ENCODE data around the gene BYSL.

DNA sequence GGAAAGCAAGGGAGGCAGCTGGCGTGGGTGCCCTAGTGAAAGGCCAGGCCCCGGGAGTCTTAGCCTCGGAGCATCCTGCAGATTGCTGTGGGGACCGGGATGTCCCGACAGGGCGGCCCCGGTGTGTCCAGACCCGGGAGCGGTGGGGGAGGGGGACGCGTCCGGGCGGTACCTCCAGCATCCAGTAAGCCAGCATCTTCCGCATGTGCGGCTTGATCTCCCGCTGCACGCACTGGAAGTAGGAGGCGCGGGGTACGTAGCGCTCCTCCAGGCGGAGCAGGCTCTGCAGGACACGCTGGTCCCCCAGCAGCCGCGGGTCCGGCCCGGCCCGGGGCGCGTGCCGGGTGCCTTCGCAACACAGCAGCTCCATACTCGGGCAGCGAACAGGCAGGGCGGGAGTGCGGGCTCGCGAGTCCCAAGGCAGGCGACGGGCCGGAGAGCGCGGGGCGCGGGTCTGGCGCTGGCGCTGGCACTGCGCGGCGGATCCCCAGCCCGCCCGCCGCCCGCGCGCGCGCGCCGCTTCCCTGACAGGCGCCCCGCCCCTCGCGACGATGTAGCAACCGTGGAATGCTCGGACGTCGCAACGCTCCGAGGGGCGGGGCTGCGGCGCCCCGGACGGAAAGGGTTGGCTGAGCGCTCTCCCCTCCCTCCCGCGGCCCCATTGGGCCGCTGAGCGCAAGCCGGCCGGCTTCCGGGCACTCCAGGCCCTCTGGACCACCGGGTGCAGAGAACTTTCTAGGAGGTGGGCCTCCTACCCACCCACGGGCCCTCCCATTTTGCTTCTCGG lies 20.2 kb downstream of the BYSL start, which contains the start of gene CCND3:
- TF ChIP-seq, protein P1, sequence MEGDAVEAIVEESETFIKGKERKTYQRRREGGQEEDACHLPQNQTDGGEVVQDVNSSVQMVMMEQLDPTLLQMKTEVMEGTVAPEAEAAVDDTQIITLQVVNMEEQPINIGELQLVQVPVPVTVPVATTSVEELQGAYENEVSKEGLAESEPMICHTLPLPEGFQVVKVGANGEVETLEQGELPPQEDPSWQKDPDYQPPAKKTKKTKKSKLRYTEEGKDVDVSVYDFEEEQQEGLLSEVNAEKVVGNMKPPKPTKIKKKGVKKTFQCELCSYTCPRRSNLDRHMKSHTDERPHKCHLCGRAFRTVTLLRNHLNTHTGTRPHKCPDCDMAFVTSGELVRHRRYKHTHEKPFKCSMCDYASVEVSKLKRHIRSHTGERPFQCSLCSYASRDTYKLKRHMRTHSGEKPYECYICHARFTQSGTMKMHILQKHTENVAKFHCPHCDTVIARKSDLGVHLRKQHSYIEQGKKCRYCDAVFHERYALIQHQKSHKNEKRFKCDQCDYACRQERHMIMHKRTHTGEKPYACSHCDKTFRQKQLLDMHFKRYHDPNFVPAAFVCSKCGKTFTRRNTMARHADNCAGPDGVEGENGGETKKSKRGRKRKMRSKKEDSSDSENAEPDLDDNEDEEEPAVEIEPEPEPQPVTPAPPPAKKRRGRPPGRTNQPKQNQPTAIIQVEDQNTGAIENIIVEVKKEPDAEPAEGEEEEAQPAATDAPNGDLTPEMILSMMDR (IDR thresholded peaks at IDR 0.05) = no peak
- TF ChIP-seq POLR2A (IDR thresholded peaks at IDR 0.05) = no peak

Measured in testis (tissue), 2 donors.